GM12875 (cell line): ENCODE data around the gene NFRKB.
"Not testable (repeated sequence)": the region's sequence is repeated elsewhere in the genome, so short reads cannot be mapped to it uniquely, and the experiment has no call there.

ENCODE experiments used
- H3K4me3 ChIP-seq: one replicate; pipeline ENCODE4 v1.5.1; 2011; ENCODE audit warnings: low read depth, low read length, control low read depth
- CTCF ChIP-seq: IDR thresholded peaks from 2 replicates; pipeline ENCODE4 v1.5.1; 2011; ENCODE audit warnings: low read depth, mild to moderate bottlenecking, control low read depth, inconsistent platforms, low read length, moderate library complexity, borderline replicate concordance; ENCODE audit not compliant: insufficient read depth

Gene NFRKB

GRCh38 chr11:129871914-129872313 is 23.5 kb downstream of the NFRKB start:
- no peak overlapping the region for H3K4me3 ChIP-seq
- TF ChIP-seq CTCF: no peak

- not testable (repeated sequence) for H3K4me3 ChIP-seq
Measured at GRCh38 chr11:129868626-129869025, 26.8 kb downstream of the NFRKB start.

- no peak for TF ChIP-seq CTCF
- H3K4me3 ChIP-seq: no peak overlapping the region
Measured at GRCh38 chr11:129866311-129866710, 29.1 kb downstream of the NFRKB start.

- TF ChIP-seq CTCF: no peak
Measured at GRCh38 chr11:129865701-129866100, 29.7 kb downstream of the NFRKB start.

GRCh38 chr11:129864811-129865210 is 30.6 kb downstream of the NFRKB start:
- H3K4me3 ChIP-seq: no peak overlapping the region
- no peak for TF ChIP-seq CTCF

More at GRCh38 chr11:129865701-129866100, 29.7 kb downstream of the NFRKB start:
- H3K4me3 ChIP-seq: no peak overlapping the region

- TF ChIP-seq CTCF: no peak
- H3K4me3 ChIP-seq: no peak overlapping the region
Measured at GRCh38 chr11:129861702-129862522, 33.5 kb downstream of the NFRKB start.

GRCh38 chr11:129856036-129856435 is 39.3 kb downstream of the NFRKB start:
- no peak overlapping the region for H3K4me3 ChIP-seq
- TF ChIP-seq CTCF: no peak
